ENCODE measurements around the gene SH3BP4.
"Not testable (repeated sequence)": the region's sequence is repeated elsewhere in the genome, so short reads cannot be mapped to it uniquely, and the experiment has no call there.

GRCh38 chr2:235057616-235058015 lies 105.8 kb downstream of the SH3BP4 start:
- not testable (repeated sequence) for TF ChIP-seq CTCF (IDR thresholded peaks at IDR 0.05; ENCODE audit: control extremely low read depth in 1 of 3, insufficient read depth in 1 of 3, low read depth in 1 of 3, low read length in 3 of 3); SIN3A (conservative IDR thresholded peaks at IDR 0.05 in 1 of 2, IDR thresholded peaks at IDR 0.05 in 1 of 2; ENCODE audit: low read depth in 1 of 2, low read length in 2 of 2); GABPA (IDR thresholded peaks at IDR 0.05; ENCODE audit: borderline replicate concordance, insufficient read depth, low read length); POLR2AphosphoS5 (IDR thresholded peaks at IDR 0.05; ENCODE audit: low read depth, low read length); TAF7 (optimal IDR thresholded peaks at IDR 0.05; ENCODE audit: borderline replicate concordance, low read depth, low read length); CEBPB (IDR thresholded peaks at IDR 0.05; ENCODE audit: low read depth, low read length); POLR2A (IDR thresholded peaks at IDR 0.05; ENCODE audit: control extremely low read depth in 1 of 2, low read depth in 2 of 2, low read length in 2 of 2); SIX5 (IDR thresholded peaks at IDR 0.05; ENCODE audit: low read depth, low read length); NANOG (IDR thresholded peaks at IDR 0.05; ENCODE audit: insufficient read depth, low read depth, low read length, poor library complexity, severe bottlenecking); RFX5 (IDR thresholded peaks at IDR 0.05; ENCODE audit: borderline replicate concordance, low read depth, low read length)
- TF ChIP-seq, protein P1, sequence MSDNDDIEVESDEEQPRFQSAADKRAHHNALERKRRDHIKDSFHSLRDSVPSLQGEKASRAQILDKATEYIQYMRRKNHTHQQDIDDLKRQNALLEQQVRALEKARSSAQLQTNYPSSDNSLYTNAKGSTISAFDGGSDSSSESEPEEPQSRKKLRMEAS (IDR thresholded peaks at IDR 0.05): not testable (repeated sequence)
